ENCODE measurements around the gene SERAC1. TPM values are rescaled to one million over a fixed set of nuclear protein-coding genes. Genes with fewer than 3 reads are reported as not detected.
"Not testable (repeated sequence)": the region's sequence is repeated elsewhere in the genome, so short reads cannot be mapped to it uniquely, and the experiment has no call there.

Gene SERAC1
- total and polyA plus RNA-seq, 8 donors, result 6.3 to 14.3 (median 8.1) TPM

DNA sequence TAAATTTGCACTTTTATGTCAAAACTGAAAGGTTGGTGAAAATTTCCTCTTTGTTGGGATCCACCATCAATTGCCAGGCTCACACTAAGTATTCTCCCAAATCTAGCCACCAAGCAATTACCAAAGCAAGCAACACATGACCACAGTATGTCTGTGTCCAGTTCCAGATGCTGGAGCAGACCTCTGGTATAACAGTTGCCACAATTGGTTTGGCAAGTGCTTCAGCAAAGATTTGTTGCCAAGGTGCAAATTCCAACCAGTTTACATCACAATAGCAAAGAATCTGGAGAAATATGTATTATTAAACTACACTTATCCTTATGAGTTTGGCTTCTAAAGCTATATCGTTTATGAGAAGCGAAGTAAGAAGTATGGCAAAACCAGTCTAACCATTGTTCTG is 6.5 kb upstream of the SERAC1 start:
- intact Hi-C loops (cut with DNase I), result no loop called here
- TF ChIP-seq CTCF (IDR thresholded peaks at IDR 0.05), result no peak
- H3K36me3 ChIP-seq, result no peaks in the 10 kb centered on the region
- H3K4me3 ChIP-seq, result no peak overlapping the region
- H3K4me1 ChIP-seq, result peaks cover 0 to 17% (median 0%) of the 10 kb centered on the region in 3 donors
- 65 to 71% methylated on average over 2 of the region's 2 CpGs for WGBS, 2 donors
- H3K27me3 ChIP-seq, result no peaks in the 10 kb centered on the region
- peak overlapping the region in 1 of 4 donors; percentile 32 for H3K27ac ChIP-seq
- ATAC-seq (peak; percentile 56 to 84 (median 78)), FAIRE-seq (no peak), DNase-seq (peak in 3 of 6 donors; percentile 28 to 43 (median 34))
- H3K9me3 ChIP-seq, result no peaks in the 10 kb centered on the region

DNA sequence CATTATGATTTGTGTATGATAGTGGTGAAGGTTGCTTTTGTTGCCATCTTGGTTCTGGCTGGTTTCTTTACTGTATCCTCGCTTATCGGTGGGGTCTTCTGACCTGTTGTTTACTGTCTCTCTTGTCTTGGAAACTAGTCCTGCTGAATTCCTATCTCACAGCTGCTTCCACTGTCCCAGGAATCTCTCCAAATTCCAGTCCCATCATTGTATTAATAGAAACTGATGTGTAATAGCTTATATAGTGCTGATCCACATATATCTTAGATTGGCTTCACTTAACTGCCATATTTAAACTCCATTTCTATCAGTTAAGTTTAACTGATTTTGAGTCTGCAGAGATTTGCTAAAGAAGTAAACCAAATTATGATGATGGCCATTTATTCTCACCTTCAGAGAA is 6.0 kb upstream of the SERAC1 start:
- intact Hi-C loops (cut with DNase I), result no loop called here
- WGBS, 2 donors, result 88 to 92% methylated on average over 2 of the region's 2 CpGs
- ATAC-seq, result no peak
- no peak overlapping the region for H3K4me3 ChIP-seq
- H3K9me3 ChIP-seq, result no peaks in the 10 kb centered on the region
- H3K27ac ChIP-seq, result peak overlapping the region in 1 of 4 donors; percentile 28
- FAIRE-seq, result no peak
- H3K4me1 ChIP-seq, result peaks cover 0 to 17% (median 0%) of the 10 kb centered on the region in 3 donors
- no peak for TF ChIP-seq CTCF (IDR thresholded peaks at IDR 0.05)
- DNase-seq, result no peak
- H3K27me3 ChIP-seq, result no peaks in the 10 kb centered on the region
- no peaks in the 10 kb centered on the region for H3K36me3 ChIP-seq

DNA sequence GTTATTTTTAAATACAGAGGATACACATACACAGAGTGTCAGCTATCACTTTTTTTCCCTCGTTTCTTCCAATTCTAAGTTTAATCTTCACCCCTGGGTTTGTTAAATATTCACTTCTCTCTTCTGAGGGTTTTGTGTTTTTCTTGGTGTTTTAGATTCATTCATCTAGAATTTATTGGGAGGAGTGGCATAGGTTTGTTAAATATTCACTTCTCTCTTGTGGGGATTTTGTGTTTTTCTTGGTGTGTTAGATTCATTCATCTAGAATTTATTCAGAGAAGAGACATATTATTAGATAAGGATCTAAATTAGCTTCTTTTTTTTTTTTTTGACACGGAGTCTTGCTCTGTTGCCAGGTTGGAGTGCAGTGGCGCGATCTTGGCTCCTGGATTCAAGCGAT is 3.9 kb upstream of the SERAC1 start:
- H3K27ac ChIP-seq, result peak overlapping the region in 1 of 4 donors; percentile 53
- intact Hi-C loops (cut with DNase I), result no loop called here
- FAIRE-seq, result no peak
- ATAC-seq, result no peak
- no peaks in the 10 kb centered on the region for H3K36me3 ChIP-seq
- DNase-seq, result no peak
- peaks cover 0 to 17% (median 4%) of the 10 kb centered on the region in 3 donors for H3K4me1 ChIP-seq
- H3K27me3 ChIP-seq, result no peaks in the 10 kb centered on the region
- H3K9me3 ChIP-seq, result no peaks in the 10 kb centered on the region
- no peak overlapping the region for H3K4me3 ChIP-seq
- TF ChIP-seq CTCF (IDR thresholded peaks at IDR 0.05), result no peak
- WGBS, 2 donors, result 57 to 73% methylated on average over 5 of the region's 5 CpGs

DNA sequence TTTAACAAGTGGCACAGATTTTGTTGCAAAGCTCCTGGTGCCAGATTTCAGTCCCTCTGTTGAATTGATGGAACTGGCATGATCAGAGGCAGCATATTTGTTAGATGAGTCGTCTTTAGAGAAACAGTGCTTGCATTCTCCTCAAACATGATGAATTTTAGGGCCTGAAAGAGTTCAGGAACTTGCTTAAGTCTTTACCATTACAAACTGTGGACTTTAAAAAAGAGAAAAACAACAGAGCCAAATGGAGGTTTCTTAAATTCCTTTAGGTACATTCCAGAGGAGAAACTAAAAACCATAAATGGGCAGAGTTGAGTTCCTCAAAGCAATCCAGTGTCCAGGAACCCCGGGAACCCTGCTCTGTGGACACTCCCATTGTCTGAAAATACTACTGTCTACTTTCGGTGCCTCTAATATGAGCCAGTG is 2.6 kb upstream of the SERAC1 start:
- FAIRE-seq, result no peak
- no peaks in the 10 kb centered on the region for H3K27me3 ChIP-seq
- peak overlapping the region; percentile 0 to 53 (median 37) for H3K27ac ChIP-seq
- TF ChIP-seq CTCF (IDR thresholded peaks at IDR 0.05), result no peak
- peaks cover 0 to 19% (median 4%) of the 10 kb centered on the region in 3 donors for H3K4me1 ChIP-seq
- 50 to 53% methylated on average over 3 of the region's 3 CpGs for WGBS, 2 donors
- ATAC-seq, result no peak
- H3K9me3 ChIP-seq, result no peaks in the 10 kb centered on the region
- intact Hi-C loops (cut with DNase I), result no loop called here
- no peak for DNase-seq
- H3K4me3 ChIP-seq, result no peak overlapping the region
- H3K36me3 ChIP-seq, result no peaks in the 10 kb centered on the region

GRCh38 chr6:158169634-158170033 is 1.6 kb upstream of the SERAC1 start:
- H3K27me3 ChIP-seq; ATAC-seq; H3K4me3 ChIP-seq; DNase-seq; FAIRE-seq; H3K9me3 ChIP-seq; intact Hi-C loops (cut with DNase I); H3K36me3 ChIP-seq: not testable (repeated sequence)
- Histone ChIP-seq H3K27ac (peak overlapping the region in 2 of 4 donors; percentile 51 to 53), H3K4me1 (peaks cover 0 to 16% (median 4%) of the 10 kb centered on the region in 3 donors)
- WGBS, 2 donors, result 97% methylated on average over 6 of the region's 6 CpGs
